Thymus (tissue), 11 donors: ENCODE results near the gene CCNL2. TPM values are rescaled to one million over a fixed set of nuclear protein-coding genes. Genes with fewer than 3 reads are reported as not detected.

Experiments used
- DNase-seq, 9 donors: peaks; one replicate each; pipeline ENCODE4 v3.0.0-alpha.2; 2013; ENCODE audit warnings: low spot score in 9 of 9, low read depth in 6 of 9, missing footprints in 1 of 9
- H3K27ac ChIP-seq, 2 donors: one replicate each; pipeline ENCODE4 v1.5.1; 2013; ENCODE audit warnings: control low read depth in 1 of 2, low read depth in 1 of 2, low read length in 1 of 2, mild to moderate bottlenecking in 1 of 2, moderate library complexity in 1 of 2
- H3K27me3 ChIP-seq, 2 donors: one replicate each; pipeline ENCODE4 v1.5.1; 2013; ENCODE audit warnings: low read length in 1 of 2; ENCODE audit not compliant: control insufficient read depth in 2 of 2, insufficient read depth in 1 of 2
- H3K36me3 ChIP-seq, 2 donors: one replicate each; pipeline ENCODE4 v1.5.1; 2013; ENCODE audit warnings: low read length in 1 of 2, mild to moderate bottlenecking in 1 of 2, moderate library complexity in 1 of 2; ENCODE audit not compliant: control insufficient read depth in 2 of 2, insufficient read depth in 2 of 2
- H3K4me1 ChIP-seq, 2 donors: one replicate each; pipeline ENCODE4 v1.5.1; 2013; ENCODE audit warnings: low read length in 2 of 2; ENCODE audit not compliant: control insufficient read depth in 2 of 2, insufficient read depth in 2 of 2
- H3K4me3 ChIP-seq, 2 donors: one replicate each; pipeline ENCODE4 v1.5.1; 2013; ENCODE audit warnings: low read length in 2 of 2, control low read depth in 1 of 2, mild to moderate bottlenecking in 1 of 2
- H3K9me3 ChIP-seq, 2 donors: one replicate each; pipeline ENCODE4 v1.5.1; 2013; ENCODE audit warnings: low read length in 1 of 2, mild to moderate bottlenecking in 1 of 2; ENCODE audit not compliant: control insufficient read depth in 2 of 2, insufficient read depth in 1 of 2
- WGBS: extraction: QIAGEN DNeasy Blood & Tissue Kit; methylation state at CpG from one replicate; pipeline ENCODE4 v1.1.7; 2013; 5-methylcytosine and 5-hydroxymethylcytosine counted together
- polyA plus RNA-seq: library from polyadenylated mRNA; stranded (reverse); fragments of 200-250 nt; gene quantifications from one replicate; pipeline ENCODE4 v1.2.3, GENCODE V29; 2013
- total RNA-seq: library from RNA; stranded (reverse); fragments of 120-200 nt; gene quantifications from one replicate; pipeline ENCODE4 v1.2.4, GENCODE V29; 2013
- donor health status: healthy.

The CCNL2 gene
- total and polyA plus RNA-seq, 2 donors, result 73.8 to 340 TPM

DNA sequence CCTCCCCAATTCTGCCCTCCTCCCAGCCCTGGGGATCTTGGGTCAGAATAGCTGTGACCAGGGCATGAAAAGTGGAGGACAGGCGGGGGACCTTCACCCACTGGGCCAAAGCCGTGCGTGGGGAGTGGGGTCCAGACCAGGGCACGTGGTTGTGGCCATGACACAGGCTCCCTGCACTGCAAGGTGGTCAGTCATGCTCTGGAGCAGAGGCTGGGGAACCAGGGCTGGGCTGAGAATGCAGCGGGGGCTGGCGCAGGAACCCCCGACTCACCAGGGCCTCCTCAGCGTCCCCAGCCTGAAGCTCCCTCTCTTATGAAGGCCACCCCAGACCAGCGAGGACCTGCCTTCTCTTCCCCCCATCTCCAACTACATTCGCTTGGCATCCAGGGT is 52.6 kb downstream of the CCNL2 start:
- no peak overlapping the region for H3K4me3 ChIP-seq
- no peak for DNase-seq
- H3K27me3 ChIP-seq, result peaks cover under 1 to 15% of the 10 kb centered on the region in 2 donors
- no peaks in the 10 kb centered on the region for H3K9me3 ChIP-seq
- peaks cover 0 to 8% of the 10 kb centered on the region in 2 donors for H3K4me1 ChIP-seq
- peaks cover 0 to 3% of the 10 kb centered on the region in 2 donors for H3K36me3 ChIP-seq
- WGBS, result 98% methylated on average over 10 of the region's 10 CpGs
- H3K27ac ChIP-seq, result no peak overlapping the region

DNA sequence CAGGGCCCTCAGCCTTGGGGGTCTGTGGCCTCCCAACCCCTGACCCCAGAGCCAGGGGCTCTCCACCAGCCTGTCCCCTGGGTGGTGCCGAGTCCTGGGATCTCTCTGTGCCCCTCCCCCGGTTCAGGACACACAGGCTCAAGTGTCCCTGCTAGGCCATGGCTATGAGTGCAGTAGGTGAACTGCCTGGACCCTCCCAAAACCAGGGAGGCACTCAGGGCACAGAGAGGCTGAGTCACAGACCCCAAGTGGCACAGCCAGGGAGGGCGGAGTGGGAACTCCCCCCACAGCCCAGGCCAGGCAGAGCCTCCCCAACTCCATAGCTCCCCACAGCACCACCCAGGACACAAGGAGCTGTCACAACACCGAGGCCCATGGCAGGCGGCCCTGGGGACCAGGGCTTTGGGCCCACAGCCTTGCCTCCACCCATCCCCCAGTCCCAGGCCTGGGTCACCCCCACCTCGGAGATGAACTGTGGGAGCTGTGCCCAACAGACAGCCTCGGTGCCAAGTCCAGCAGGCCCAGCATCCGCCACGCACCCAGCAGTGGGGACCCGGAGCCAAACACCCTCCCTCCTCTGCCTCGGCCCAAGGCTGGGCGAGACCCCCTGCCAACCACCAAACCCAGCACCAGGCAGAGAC is 53.2 kb downstream of the CCNL2 start:
- H3K27me3 ChIP-seq, result peaks cover 0 to 12% of the 10 kb centered on the region in 2 donors
- peaks cover 0 to 1% of the 10 kb centered on the region in 2 donors for H3K9me3 ChIP-seq
- H3K27ac ChIP-seq, result no peak overlapping the region
- H3K4me1 ChIP-seq, result peaks cover 0 to 8% of the 10 kb centered on the region in 2 donors
- DNase-seq, result no peak
- H3K4me3 ChIP-seq, result no peak overlapping the region
- 98% methylated on average over 12 of the region's 12 CpGs for WGBS
- peaks cover 0 to 7% of the 10 kb centered on the region in 2 donors for H3K36me3 ChIP-seq

GRCh38 chr1:1345384-1345783 is 53.8 kb downstream of the CCNL2 start:
- no peak for DNase-seq
- Histone ChIP-seq H3K4me1 (peaks cover 0 to 8% of the 10 kb centered on the region in 2 donors), H3K27me3 (peaks cover 0 to 12% of the 10 kb centered on the region in 2 donors), H3K36me3 (peaks cover under 1 to 12% of the 10 kb centered on the region in 2 donors), H3K9me3 (peaks cover 0 to 7% of the 10 kb centered on the region in 2 donors), H3K4me3 (no peak overlapping the region), H3K27ac (no peak overlapping the region)
- 96% methylated on average over 16 of the region's 16 CpGs for WGBS

- Histone ChIP-seq H3K27ac (no peak overlapping the region), H3K27me3 (peaks cover 0 to 12% of the 10 kb centered on the region in 2 donors), H3K9me3 (peaks cover 0 to 8% of the 10 kb centered on the region in 2 donors), H3K4me1 (peaks cover 0 to 8% of the 10 kb centered on the region in 2 donors), H3K4me3 (no peak overlapping the region), H3K36me3 (peaks cover 3 to 18% of the 10 kb centered on the region in 2 donors)
- WGBS, result 94% methylated on average over 15 of the region's 15 CpGs
- no peak for DNase-seq
Observed at GRCh38 chr1:1344655-1345361, 54.3 kb downstream of the CCNL2 start.

DNA sequence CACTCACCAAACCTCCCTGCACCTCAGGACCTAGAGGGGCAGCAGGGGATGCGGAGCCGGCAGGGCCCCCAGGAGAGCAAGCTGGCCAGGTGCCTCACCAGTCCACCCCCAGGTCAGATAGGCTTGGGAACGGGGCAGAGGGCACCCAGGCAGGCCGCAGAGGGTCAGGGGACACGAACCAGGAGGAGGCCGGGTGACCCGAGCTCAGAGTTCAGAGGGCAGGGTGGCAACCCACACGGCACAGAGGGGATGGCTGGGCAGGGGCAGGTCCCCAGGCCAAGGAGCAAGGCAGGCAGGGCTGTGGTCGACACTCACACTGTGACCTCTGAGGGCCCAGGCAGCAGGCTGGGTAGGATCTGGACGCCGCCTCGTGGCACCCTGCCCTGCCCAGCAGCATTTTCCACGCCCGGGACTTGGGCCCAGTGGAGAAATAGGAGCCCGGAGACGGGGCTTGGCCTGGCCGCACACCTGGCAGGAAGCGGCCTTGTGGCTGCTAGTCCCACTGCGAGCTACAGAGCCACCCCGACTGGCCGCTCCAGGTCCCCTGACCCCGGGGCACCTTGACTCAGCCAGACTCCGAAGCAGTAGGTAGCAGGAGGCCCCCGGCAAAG is 55.2 kb downstream of the CCNL2 start:
- peaks cover 0 to 12% of the 10 kb centered on the region in 2 donors for H3K27me3 ChIP-seq
- peaks cover 0 to 8% of the 10 kb centered on the region in 2 donors for H3K9me3 ChIP-seq
- H3K4me3 ChIP-seq, result no peak overlapping the region
- no peak overlapping the region for H3K27ac ChIP-seq
- H3K4me1 ChIP-seq, result peaks cover 0 to 8% of the 10 kb centered on the region in 2 donors
- 95% methylated on average over 24 of the region's 24 CpGs for WGBS
- no peak for DNase-seq
- H3K36me3 ChIP-seq, result peaks cover 6 to 26% of the 10 kb centered on the region in 2 donors

- 96% methylated on average over 18 of the region's 18 CpGs for WGBS
- Histone ChIP-seq H3K36me3 (peaks cover 11 to 39% of the 10 kb centered on the region in 2 donors), H3K9me3 (peaks cover 0 to 8% of the 10 kb centered on the region in 2 donors), H3K4me3 (no peak overlapping the region), H3K4me1 (peaks cover 0 to under 1% of the 10 kb centered on the region in 2 donors), H3K27me3 (peaks cover 0 to 2% of the 10 kb centered on the region in 2 donors), H3K27ac (no peak overlapping the region)
- no peak for DNase-seq
Observed at GRCh38 chr1:1342584-1343115, 56.5 kb downstream of the CCNL2 start.

- peaks cover 11 to 42% of the 10 kb centered on the region in 2 donors for H3K36me3 ChIP-seq
- 98% methylated on average over 28 of the region's 28 CpGs for WGBS
- no peak overlapping the region for H3K4me3 ChIP-seq
- no peaks in the 10 kb centered on the region for H3K4me1 ChIP-seq
- peaks cover 0 to 8% of the 10 kb centered on the region in 2 donors for H3K9me3 ChIP-seq
- no peak overlapping the region for H3K27ac ChIP-seq
- H3K27me3 ChIP-seq, result no peaks in the 10 kb centered on the region
- DNase-seq, result no peak
Observed at GRCh38 chr1:1342061-1342562, 57.0 kb downstream of the CCNL2 start.

DNA sequence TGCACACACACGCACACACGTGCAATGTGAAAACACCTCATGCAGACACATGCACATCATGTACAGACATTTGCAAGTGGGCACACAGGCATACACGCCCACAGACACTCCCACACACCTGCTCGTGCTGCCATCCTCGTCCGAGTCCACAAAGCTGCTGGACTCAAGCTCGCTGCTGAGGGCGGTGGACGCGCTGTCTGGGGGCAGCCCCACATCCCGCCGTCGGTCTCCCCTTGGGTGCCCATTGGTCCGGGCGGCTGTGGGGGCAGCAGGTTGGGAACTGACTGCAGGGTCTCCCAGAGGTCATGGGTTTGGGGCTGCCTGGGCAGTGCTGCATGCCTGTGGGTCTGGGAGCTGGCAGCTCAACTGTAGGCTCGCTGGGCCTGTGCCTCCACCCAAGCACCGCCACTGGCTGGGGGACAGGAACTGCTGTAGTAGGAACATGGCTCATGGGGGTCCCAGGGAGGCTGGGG is 57.5 kb downstream of the CCNL2 start:
- no peak for DNase-seq
- Histone ChIP-seq H3K4me1 (no peaks in the 10 kb centered on the region), H3K36me3 (peaks cover 11 to 42% of the 10 kb centered on the region in 2 donors), H3K27ac (no peak overlapping the region), H3K4me3 (no peak overlapping the region), H3K9me3 (peaks cover 0 to 8% of the 10 kb centered on the region in 2 donors), H3K27me3 (no peaks in the 10 kb centered on the region)
- 97% methylated on average over 17 of the region's 17 CpGs for WGBS
